Central memory CD8-positive, alpha-beta T cell (primary cell): ENCODE data around the gene STMP1.

Source experiments
- ATAC-seq: fragments of 150-1000 bp; cut with Tn5 transposase; replicated peaks from 2 replicates; pipeline ENCODE4 v1.10.0; 2022; ENCODE audit warnings: mild to moderate bottlenecking, moderate FRiP score, moderate number of reproducible peaks; ENCODE audit not compliant: poor library complexity, severe bottlenecking; ENCODE audit errors: extremely low read depth
- DNase-seq, 2 donors: peaks; one replicate each; pipeline ENCODE4 v3.0.0; 2021; ENCODE audit warnings: low spot score in 2 of 2
- H3K27ac Mint-ChIP-seq: one replicate; pipeline ENCODE4 v1.8.0; 2022; ENCODE audit warnings: low read depth, mild to moderate bottlenecking, moderate library complexity, mixed read lengths
- H3K27me3 Mint-ChIP-seq: one replicate; pipeline ENCODE4 v1.8.0; 2022; ENCODE audit warnings: mixed read lengths
- H3K36me3 Mint-ChIP-seq: one replicate; pipeline ENCODE4 v1.8.0; 2022; ENCODE audit warnings: mild to moderate bottlenecking, moderate library complexity, mixed read lengths; ENCODE audit not compliant: insufficient read depth
- H3K4me1 Mint-ChIP-seq: one replicate; pipeline ENCODE4 v1.8.0; 2022; ENCODE audit warnings: mixed read lengths
- H3K4me3 Mint-ChIP-seq: one replicate; pipeline ENCODE4 v1.8.0; 2022; ENCODE audit warnings: mild to moderate bottlenecking, moderate library complexity, mixed read lengths
- H3K9me3 Mint-ChIP-seq: one replicate; pipeline ENCODE4 v1.8.0; 2022; ENCODE audit warnings: mixed read lengths

STMP1 gene

DNA sequence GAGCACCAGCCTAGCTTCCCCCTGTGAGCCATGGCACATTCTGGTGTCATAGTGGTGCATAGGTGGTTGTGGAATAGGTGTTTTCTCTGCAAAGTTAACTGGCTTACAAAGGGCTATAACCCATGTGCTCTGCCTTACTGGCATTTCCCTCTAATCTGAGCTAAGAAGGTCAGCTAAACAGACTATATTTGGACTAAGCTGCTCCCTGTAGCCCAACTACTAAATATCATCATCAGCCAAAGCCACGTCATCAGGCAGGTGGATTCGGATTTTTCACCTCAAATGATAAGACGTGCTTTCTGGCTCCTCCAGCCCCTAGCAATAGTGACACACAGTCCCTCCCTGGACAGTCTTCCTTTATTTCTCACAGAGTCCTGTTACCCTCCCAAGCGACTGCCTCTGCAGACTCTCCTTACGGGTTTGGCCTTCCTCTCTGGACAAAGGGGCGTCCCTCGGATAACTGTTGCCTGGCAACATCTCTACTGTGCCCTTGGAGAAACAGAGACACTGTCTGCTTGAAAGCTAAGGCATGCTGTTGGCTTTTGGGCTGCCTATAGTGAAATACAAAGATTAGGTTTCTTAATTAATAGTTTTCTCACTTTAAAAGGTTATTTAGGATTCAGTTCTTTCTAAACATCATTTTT is 56.6 kb downstream of the STMP1 start:
- no peaks in the 10 kb centered on the region for H3K36me3 Mint-ChIP-seq
- H3K4me3 Mint-ChIP-seq, result no peak overlapping the region
- H3K9me3 Mint-ChIP-seq, result no peaks in the 10 kb centered on the region
- H3K27me3 Mint-ChIP-seq, result peaks cover 30% of the 10 kb centered on the region
- no peaks in the 10 kb centered on the region for H3K4me1 Mint-ChIP-seq
- no peak overlapping the region for H3K27ac Mint-ChIP-seq
- DNase-seq (no peak), ATAC-seq (no peak)

DNA sequence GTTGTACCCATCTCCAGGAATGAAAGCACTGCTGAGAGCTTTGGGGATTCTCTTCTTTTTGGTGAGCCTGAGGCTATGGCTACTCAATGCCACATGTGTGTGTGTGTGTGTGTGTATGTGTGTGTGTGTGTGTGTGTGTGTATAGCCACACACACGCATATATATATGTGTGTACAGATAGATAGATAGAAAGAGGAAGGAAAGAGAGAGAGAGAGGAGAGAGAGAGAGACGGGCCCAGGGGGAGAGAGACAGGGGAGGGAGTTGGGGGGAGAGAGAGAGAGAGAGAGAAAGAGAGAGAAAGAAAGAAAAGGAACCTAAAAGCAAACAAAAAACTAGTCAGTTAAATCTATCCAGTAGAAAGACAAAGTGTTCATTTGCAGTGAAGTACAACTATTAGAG is 57.4 kb downstream of the STMP1 start:
- Mint-ChIP-seq H3K9me3 (no peaks in the 10 kb centered on the region), H3K4me1 (no peaks in the 10 kb centered on the region), H3K36me3 (no peaks in the 10 kb centered on the region), H3K27me3 (peaks cover 35% of the 10 kb centered on the region), H3K4me3 (no peak overlapping the region), H3K27ac (no peak overlapping the region)
- DNase-seq (no peak), ATAC-seq (no peak)

DNA sequence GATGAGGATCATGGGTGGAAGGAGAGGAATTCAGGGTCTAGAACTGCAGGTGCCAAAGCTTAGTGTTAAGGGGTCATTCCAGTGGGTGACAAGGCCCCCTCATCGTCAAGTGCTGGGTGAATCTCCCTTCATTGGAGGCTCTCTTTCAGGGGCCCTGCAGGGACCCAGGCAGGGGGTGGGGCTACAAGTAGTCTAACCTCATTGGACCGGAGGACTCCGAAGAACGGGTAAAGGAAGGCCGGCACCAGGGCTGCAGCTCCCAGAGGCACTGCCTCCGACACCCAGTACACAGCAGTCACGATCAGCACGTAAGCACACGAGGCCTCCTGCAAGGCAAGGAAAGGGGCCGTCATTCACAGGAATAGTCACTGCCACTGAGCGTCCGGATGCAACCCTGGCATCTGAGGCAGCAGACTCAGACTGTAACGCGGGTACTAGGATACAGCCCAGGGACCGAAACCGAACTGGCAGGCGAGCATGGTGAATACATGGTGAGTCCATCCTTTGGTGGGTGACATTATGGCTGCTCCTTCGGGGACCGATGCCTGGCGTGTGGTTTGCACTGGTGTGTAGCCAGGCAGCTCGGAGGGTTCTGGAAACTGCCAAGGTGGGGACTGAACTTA is 59.0 kb downstream of the STMP1 start:
- ATAC-seq (no peak), DNase-seq (no peak)
- H3K36me3 Mint-ChIP-seq, result no peaks in the 10 kb centered on the region
- H3K9me3 Mint-ChIP-seq, result no peaks in the 10 kb centered on the region
- no peak overlapping the region for H3K27ac Mint-ChIP-seq
- peaks cover 49% of the 10 kb centered on the region for H3K27me3 Mint-ChIP-seq
- no peak overlapping the region for H3K4me3 Mint-ChIP-seq
- no peaks in the 10 kb centered on the region for H3K4me1 Mint-ChIP-seq

DNA sequence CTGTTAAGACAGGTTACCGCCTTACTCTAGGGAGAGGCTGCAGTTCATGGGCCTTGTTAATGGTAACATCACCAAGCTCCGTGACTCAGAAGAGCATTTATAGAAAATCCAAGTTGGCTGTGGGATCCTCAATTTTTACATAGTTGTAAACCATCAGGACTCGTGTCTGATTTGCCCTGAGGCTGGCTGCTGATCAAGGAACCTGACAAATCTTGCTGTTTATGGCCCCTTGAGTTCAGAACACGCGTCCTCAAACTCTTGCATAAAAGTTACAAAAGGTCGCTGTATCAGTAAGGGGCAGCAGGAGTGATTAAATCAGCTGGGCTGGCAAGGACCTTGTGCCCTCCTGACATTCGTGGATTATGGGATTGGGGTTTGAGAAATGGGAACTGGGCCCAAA is 61.1 kb downstream of the STMP1 start:
- Mint-ChIP-seq H3K36me3 (no peaks in the 10 kb centered on the region), H3K4me1 (no peaks in the 10 kb centered on the region), H3K27ac (no peak overlapping the region), H3K27me3 (peaks cover 70% of the 10 kb centered on the region), H3K9me3 (no peaks in the 10 kb centered on the region), H3K4me3 (no peak overlapping the region)
- ATAC-seq (no peak), DNase-seq (no peak)
